ENCODE data around the gene RNF5. TPM values are rescaled to one million over a fixed set of nuclear protein-coding genes. Genes with fewer than 3 reads are reported as not detected.

Gene RNF5
- total and polyA plus RNA-seq, 2 experiments from 2014 or later = 133 to 169 TPM

- H4K20me1 ChIP-seq (ENCODE audit: insufficient read depth, poor library complexity, severe bottlenecking) = no peaks in the 10 kb centered on the region
- H3K79me2 ChIP-seq = peaks cover 5% of the 10 kb centered on the region
- DNase-seq (ENCODE audit: low spot score) = no peak
- H3K4me3 ChIP-seq = no peak overlapping the region
- no peaks in the 10 kb centered on the region for H3K9me2 ChIP-seq (replicated peaks; ENCODE audit: insufficient read depth)
- no peaks in the 10 kb centered on the region for H3K36me3 ChIP-seq (replicated peaks; ENCODE audit: insufficient read depth, low read depth)
- H3K4me2 ChIP-seq = no peak overlapping the region
- WGBS (ENCODE audit: low lambda C conversion rate, missing lambda C conversion rate) = 97% methylated on average over 25 of the region's 30 CpGs
- peak overlapping the region; percentile 27 for H3K27ac ChIP-seq
- TF ChIP-seq CTCF (IDR thresholded peaks at IDR 0.05; ENCODE audit: poor library complexity) = no peak
- no peak for TF ChIP-seq EZH2phosphoT487 (IDR thresholded peaks at IDR 0.05; ENCODE audit: low read depth, severe bottlenecking, unreplicated experiment)
- TF ChIP-seq EZH2 (IDR thresholded peaks at IDR 0.05; ENCODE audit: borderline replicate concordance) = no peak
- H3K9me3 ChIP-seq (ENCODE audit: low read depth) = no peaks in the 10 kb centered on the region
- no peak overlapping the region for H2AFZ ChIP-seq
- peaks cover 5% of the 10 kb centered on the region for H3K4me1 ChIP-seq (ENCODE audit: insufficient read depth)
- H3K27me3 ChIP-seq = no peaks in the 10 kb centered on the region
Observed at GRCh38 chr6:32166411-32167061, 11.7 kb upstream of the RNF5 start.

- no peaks in the 10 kb centered on the region for H3K27me3 ChIP-seq
- no peak overlapping the region for H3K4me2 ChIP-seq
- H3K4me3 ChIP-seq = no peak overlapping the region
- H4K20me1 ChIP-seq (ENCODE audit: insufficient read depth, poor library complexity, severe bottlenecking) = no peaks in the 10 kb centered on the region
- no peak for DNase-seq (ENCODE audit: low spot score)
- peaks cover 12% of the 10 kb centered on the region for H3K79me2 ChIP-seq
- H3K9me2 ChIP-seq (replicated peaks; ENCODE audit: insufficient read depth) = no peaks in the 10 kb centered on the region
- H2AFZ ChIP-seq = no peak overlapping the region
- H3K4me1 ChIP-seq (ENCODE audit: insufficient read depth) = peaks cover 5% of the 10 kb centered on the region
- WGBS (ENCODE audit: low lambda C conversion rate, missing lambda C conversion rate) = 86% methylated on average over 32 of the region's 32 CpGs
- no peaks in the 10 kb centered on the region for H3K36me3 ChIP-seq (replicated peaks; ENCODE audit: insufficient read depth, low read depth)
- H3K9me3 ChIP-seq (ENCODE audit: low read depth) = no peaks in the 10 kb centered on the region
- H3K27ac ChIP-seq = peak overlapping the region; percentile 67
- TF ChIP-seq EZH2phosphoT487 (IDR thresholded peaks at IDR 0.05; ENCODE audit: low read depth, severe bottlenecking, unreplicated experiment) (no peak), CTCF (IDR thresholded peaks at IDR 0.05; ENCODE audit: poor library complexity) (no peak), EZH2 (IDR thresholded peaks at IDR 0.05; ENCODE audit: borderline replicate concordance) (no peak)
Observed at GRCh38 chr6:32167154-32167760, 10.9 kb upstream of the RNF5 start.

GRCh38 chr6:32167761-32168262 lies 10.4 kb upstream of the RNF5 start:
- no peak overlapping the region for H3K4me2 ChIP-seq
- peak overlapping the region; percentile 67 for H3K27ac ChIP-seq
- WGBS (ENCODE audit: low lambda C conversion rate, missing lambda C conversion rate) = 52% methylated on average over 6 of the region's 6 CpGs
- H3K79me2 ChIP-seq = peaks cover 16% of the 10 kb centered on the region
- DNase-seq (ENCODE audit: low spot score) = no peak
- no peak overlapping the region for H2AFZ ChIP-seq
- no peaks in the 10 kb centered on the region for H4K20me1 ChIP-seq (ENCODE audit: insufficient read depth, poor library complexity, severe bottlenecking)
- TF ChIP-seq EZH2 (IDR thresholded peaks at IDR 0.05; ENCODE audit: borderline replicate concordance) (no peak), CTCF (IDR thresholded peaks at IDR 0.05; ENCODE audit: poor library complexity) (no peak), EZH2phosphoT487 (IDR thresholded peaks at IDR 0.05; ENCODE audit: low read depth, severe bottlenecking, unreplicated experiment) (no peak)
- no peaks in the 10 kb centered on the region for H3K36me3 ChIP-seq (replicated peaks; ENCODE audit: insufficient read depth, low read depth)
- no peaks in the 10 kb centered on the region for H3K27me3 ChIP-seq
- H3K4me1 ChIP-seq (ENCODE audit: insufficient read depth) = peaks cover 5% of the 10 kb centered on the region
- no peaks in the 10 kb centered on the region for H3K9me2 ChIP-seq (replicated peaks; ENCODE audit: insufficient read depth)
- H3K9me3 ChIP-seq (ENCODE audit: low read depth) = no peaks in the 10 kb centered on the region
- no peak overlapping the region for H3K4me3 ChIP-seq

Data from hepatocyte (in vitro differentiated cells).